Uterus (tissue), 2 donors: ENCODE results near the gene RPF1.

Experiments
- POLR2A ChIP-seq, 2 donors: fragments of 450-650 bp; IDR thresholded peaks; one replicate each; pipeline ENCODE4 v1.6.1; 2016; ENCODE audit warnings: antibody characterized with exemption in 2 of 2, mild to moderate bottlenecking in 1 of 2, moderate library complexity in 1 of 2
- TF ChIP-seq, protein P1 (sequence below), 4 experiments: fragments of 200-600 bp in 2 of 4; fragments of 450-650 bp in 2 of 4; sonication (generic) in 2 of 4; IDR thresholded peaks; one replicate each; pipeline ENCODE4 v1.5.1; 2016 to 2019; ENCODE audit warnings: antibody characterized with exemption in 4 of 4, mild to moderate bottlenecking in 2 of 4, moderate library complexity in 1 of 4

DNA sequence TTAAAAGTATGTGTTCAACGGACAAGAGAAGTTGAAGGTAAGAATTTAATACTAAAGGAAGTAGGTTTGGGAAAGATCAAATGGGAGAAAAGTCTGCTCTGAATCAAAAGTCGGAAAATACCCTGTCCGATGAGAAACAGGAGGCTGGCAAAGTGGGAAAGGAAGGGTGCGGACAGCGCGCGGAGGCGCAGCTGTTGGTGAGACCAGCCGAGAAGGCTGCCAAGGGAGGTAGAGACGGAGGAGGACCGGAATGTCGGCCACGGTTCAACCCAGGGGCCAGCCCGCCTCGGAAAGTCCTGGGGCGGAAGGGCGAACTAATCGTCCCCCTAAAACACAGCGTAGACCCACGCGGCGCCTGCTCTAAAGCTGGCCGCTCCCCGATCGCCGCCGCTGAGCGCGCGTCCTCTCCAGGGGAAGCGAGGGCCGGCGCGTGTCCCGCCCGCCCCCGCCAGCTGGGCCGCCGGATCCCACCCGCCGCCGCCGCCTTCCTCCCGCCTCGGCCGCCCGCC is 26.5 kb downstream of the RPF1 start:
- TF ChIP-seq, protein P1, sequence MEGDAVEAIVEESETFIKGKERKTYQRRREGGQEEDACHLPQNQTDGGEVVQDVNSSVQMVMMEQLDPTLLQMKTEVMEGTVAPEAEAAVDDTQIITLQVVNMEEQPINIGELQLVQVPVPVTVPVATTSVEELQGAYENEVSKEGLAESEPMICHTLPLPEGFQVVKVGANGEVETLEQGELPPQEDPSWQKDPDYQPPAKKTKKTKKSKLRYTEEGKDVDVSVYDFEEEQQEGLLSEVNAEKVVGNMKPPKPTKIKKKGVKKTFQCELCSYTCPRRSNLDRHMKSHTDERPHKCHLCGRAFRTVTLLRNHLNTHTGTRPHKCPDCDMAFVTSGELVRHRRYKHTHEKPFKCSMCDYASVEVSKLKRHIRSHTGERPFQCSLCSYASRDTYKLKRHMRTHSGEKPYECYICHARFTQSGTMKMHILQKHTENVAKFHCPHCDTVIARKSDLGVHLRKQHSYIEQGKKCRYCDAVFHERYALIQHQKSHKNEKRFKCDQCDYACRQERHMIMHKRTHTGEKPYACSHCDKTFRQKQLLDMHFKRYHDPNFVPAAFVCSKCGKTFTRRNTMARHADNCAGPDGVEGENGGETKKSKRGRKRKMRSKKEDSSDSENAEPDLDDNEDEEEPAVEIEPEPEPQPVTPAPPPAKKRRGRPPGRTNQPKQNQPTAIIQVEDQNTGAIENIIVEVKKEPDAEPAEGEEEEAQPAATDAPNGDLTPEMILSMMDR (IDR thresholded peaks at IDR 0.05), result no peak
- no peak for TF ChIP-seq POLR2A (IDR thresholded peaks at IDR 0.05)
